ENCODE results near the gene MKNK1.

The MKNK1 gene

GRCh38 chr1:46647611-46648010, 43.5 kb upstream of the MKNK1 start:
- H3K4me3 ChIP-seq (ENCODE audit: low read depth, low read length), result no peak overlapping the region
- peaks cover 8% of the 10 kb centered on the region for H3K36me3 ChIP-seq
- DNase-seq, result no peak
- no peak for TF ChIP-seq CTCF (IDR thresholded peaks at IDR 0.05; ENCODE audit: low read depth, low read length)
- H3K27ac ChIP-seq, result no peak overlapping the region
- H3K9me3 ChIP-seq (ENCODE audit: severe bottlenecking), result peaks cover 6% of the 10 kb centered on the region
- H3K27me3 ChIP-seq (ENCODE audit: insufficient read depth, low read depth, severe bottlenecking), result no peaks in the 10 kb centered on the region

DNA sequence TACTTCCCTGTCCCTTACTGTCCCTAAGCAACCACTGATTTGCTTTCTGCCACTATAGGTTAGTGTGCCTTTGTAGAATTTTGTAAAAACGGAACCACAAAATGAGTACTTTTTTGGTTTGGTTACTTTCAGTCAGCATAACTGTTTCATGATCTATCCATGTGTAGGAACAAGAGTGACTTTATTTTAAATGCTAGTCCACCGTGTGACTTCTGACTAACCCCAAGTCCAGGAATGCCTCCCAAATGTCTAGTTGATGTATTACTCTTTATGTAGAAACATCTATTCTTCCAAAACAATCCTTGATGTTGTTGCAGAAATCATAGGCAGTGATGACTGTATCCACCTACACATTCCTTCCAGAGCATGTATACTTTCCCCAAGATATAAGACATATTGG, 42.8 kb upstream of the MKNK1 start:
- Histone ChIP-seq H3K36me3 (peaks cover 8% of the 10 kb centered on the region), H3K27ac (no peak overlapping the region), H3K4me3 (ENCODE audit: low read depth, low read length) (no peak overlapping the region), H3K9me3 (ENCODE audit: severe bottlenecking) (peaks cover 6% of the 10 kb centered on the region), H3K27me3 (ENCODE audit: insufficient read depth, low read depth, severe bottlenecking) (no peaks in the 10 kb centered on the region)
- no peak for DNase-seq
- TF ChIP-seq CTCF (IDR thresholded peaks at IDR 0.05; ENCODE audit: low read depth, low read length), result no peak

GRCh38 chr1:46646331-46646730, 42.3 kb upstream of the MKNK1 start:
- TF ChIP-seq CTCF (IDR thresholded peaks at IDR 0.05; ENCODE audit: low read depth, low read length), result no peak
- Histone ChIP-seq H3K9me3 (ENCODE audit: severe bottlenecking) (peaks cover 6% of the 10 kb centered on the region), H3K27me3 (ENCODE audit: insufficient read depth, low read depth, severe bottlenecking) (no peaks in the 10 kb centered on the region), H3K4me3 (ENCODE audit: low read depth, low read length) (no peak overlapping the region), H3K36me3 (peaks cover 5% of the 10 kb centered on the region), H3K27ac (no peak overlapping the region)
- DNase-seq, result no peak

GRCh38 chr1:46645815-46646214, 41.7 kb upstream of the MKNK1 start:
- Histone ChIP-seq H3K27ac (no peak overlapping the region), H3K36me3 (peaks cover 4% of the 10 kb centered on the region), H3K27me3 (ENCODE audit: insufficient read depth, low read depth, severe bottlenecking) (no peaks in the 10 kb centered on the region), H3K4me3 (ENCODE audit: low read depth, low read length) (no peak overlapping the region), H3K9me3 (ENCODE audit: severe bottlenecking) (peaks cover 6% of the 10 kb centered on the region)
- no peak for TF ChIP-seq CTCF (IDR thresholded peaks at IDR 0.05; ENCODE audit: low read depth, low read length)
- no peak for DNase-seq

DNA sequence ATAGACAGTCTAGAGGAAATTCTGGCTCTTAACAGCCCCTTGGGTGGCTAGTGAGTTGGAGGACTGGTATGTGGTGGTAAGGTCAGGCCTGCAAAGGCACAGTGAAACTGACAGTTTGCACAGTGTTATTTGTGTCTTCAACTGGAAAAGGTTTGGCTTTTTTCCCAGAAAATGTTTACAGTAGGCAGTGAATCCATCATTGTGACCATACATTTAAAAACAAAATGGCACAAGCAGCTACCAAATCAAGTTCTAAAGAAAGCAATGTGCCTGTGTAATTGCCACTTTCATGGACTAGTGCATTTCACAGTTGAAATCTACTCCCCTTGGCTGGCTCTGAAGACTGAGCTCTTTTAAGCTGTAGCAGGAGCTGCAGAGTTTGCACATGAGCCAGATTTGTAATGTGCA, 39.3 kb upstream of the MKNK1 start:
- no peak overlapping the region for H3K27ac ChIP-seq
- no peaks in the 10 kb centered on the region for H3K27me3 ChIP-seq (ENCODE audit: insufficient read depth, low read depth, severe bottlenecking)
- no peak overlapping the region for H3K4me3 ChIP-seq (ENCODE audit: low read depth, low read length)
- no peaks in the 10 kb centered on the region; the same call in 1 of the 2 replicates for H3K36me3 ChIP-seq
- no peaks in the 10 kb centered on the region for H3K9me3 ChIP-seq (ENCODE audit: severe bottlenecking)
- no peak for DNase-seq
- no peak for TF ChIP-seq CTCF (IDR thresholded peaks at IDR 0.05; ENCODE audit: low read depth, low read length)

GRCh38 chr1:46642115-46642680, 38.1 kb upstream of the MKNK1 start:
- H3K36me3 ChIP-seq, result no peaks in the 10 kb centered on the region; the same call in 1 of the 2 replicates
- no peak overlapping the region for H3K4me3 ChIP-seq (ENCODE audit: low read depth, low read length)
- no peaks in the 10 kb centered on the region for H3K27me3 ChIP-seq (ENCODE audit: insufficient read depth, low read depth, severe bottlenecking)
- no peak for TF ChIP-seq CTCF (IDR thresholded peaks at IDR 0.05; ENCODE audit: low read depth, low read length)
- no peak overlapping the region for H3K27ac ChIP-seq
- H3K9me3 ChIP-seq (ENCODE audit: severe bottlenecking), result no peaks in the 10 kb centered on the region
- no peak for DNase-seq

Measured in WERI-Rb-1 (cell line).